Measurements from ENCODE around the gene SF3B5. TPM values are rescaled to one million over a fixed set of nuclear protein-coding genes. Genes with fewer than 3 reads are reported as not detected.

Gene SF3B5
- total RNA-seq, 2 experiments from 2014 or later: 113 to 124 TPM

GRCh38 chr6:144139817-144140216 lies 44.4 kb upstream of the SF3B5 start:
- Histone ChIP-seq H3K27me3 (ENCODE audit: control insufficient read depth in 1 of 2, insufficient read depth in 2 of 2, low read length in 2 of 2) (no peaks in the 10 kb centered on the region), H3K4me3 (ENCODE audit: low read length) (no peak overlapping the region), H3K27ac (ENCODE audit: low read depth in 1 of 2, low read length in 2 of 2) (no peak overlapping the region), H3K36me3 (ENCODE audit: insufficient read depth, low read length) (no peaks in the 10 kb centered on the region), H3K4me1 (ENCODE audit: insufficient read depth, low read length) (no peaks in the 10 kb centered on the region), H3K9me3 (ENCODE audit: control insufficient read depth in 1 of 2, insufficient read depth in 1 of 2, low read length in 2 of 2) (no peaks in the 10 kb centered on the region)
- DNase-seq: no peak
- CTCF ChIA-PET: no interaction called here
- H3K9me3 Mint-ChIP-seq: no peaks in the 10 kb centered on the region
- H3K27ac Mint-ChIP-seq: no peak overlapping the region
- ATAC-seq (ENCODE audit: poor library complexity): no peak
- intact Hi-C loops (cut with DNase I, micrococcal nuclease): no loop called here
- no peak overlapping the region for H3K4me3 Mint-ChIP-seq
- H3K36me3 Mint-ChIP-seq (ENCODE audit: low read depth): no peaks in the 10 kb centered on the region
- H3K27me3 Mint-ChIP-seq: no peaks in the 10 kb centered on the region
- H3K4me1 Mint-ChIP-seq (ENCODE audit: low read depth): no peaks in the 10 kb centered on the region
- TF ChIP-seq, protein P1, sequence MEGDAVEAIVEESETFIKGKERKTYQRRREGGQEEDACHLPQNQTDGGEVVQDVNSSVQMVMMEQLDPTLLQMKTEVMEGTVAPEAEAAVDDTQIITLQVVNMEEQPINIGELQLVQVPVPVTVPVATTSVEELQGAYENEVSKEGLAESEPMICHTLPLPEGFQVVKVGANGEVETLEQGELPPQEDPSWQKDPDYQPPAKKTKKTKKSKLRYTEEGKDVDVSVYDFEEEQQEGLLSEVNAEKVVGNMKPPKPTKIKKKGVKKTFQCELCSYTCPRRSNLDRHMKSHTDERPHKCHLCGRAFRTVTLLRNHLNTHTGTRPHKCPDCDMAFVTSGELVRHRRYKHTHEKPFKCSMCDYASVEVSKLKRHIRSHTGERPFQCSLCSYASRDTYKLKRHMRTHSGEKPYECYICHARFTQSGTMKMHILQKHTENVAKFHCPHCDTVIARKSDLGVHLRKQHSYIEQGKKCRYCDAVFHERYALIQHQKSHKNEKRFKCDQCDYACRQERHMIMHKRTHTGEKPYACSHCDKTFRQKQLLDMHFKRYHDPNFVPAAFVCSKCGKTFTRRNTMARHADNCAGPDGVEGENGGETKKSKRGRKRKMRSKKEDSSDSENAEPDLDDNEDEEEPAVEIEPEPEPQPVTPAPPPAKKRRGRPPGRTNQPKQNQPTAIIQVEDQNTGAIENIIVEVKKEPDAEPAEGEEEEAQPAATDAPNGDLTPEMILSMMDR (IDR thresholded peaks at IDR 0.05): no peak
- POLR2A ChIA-PET: interaction anchor here (4.0 kb wide), 1 partner anchor 11 kb away, joined by 12 read pairs; the partner anchor contains the start of gene STX11

GRCh38 chr6:144138542-144138941 lies 43.2 kb upstream of the SF3B5 start:
- no peaks in the 10 kb centered on the region for H3K36me3 ChIP-seq (ENCODE audit: insufficient read depth, low read length)
- no peaks in the 10 kb centered on the region for H3K4me1 Mint-ChIP-seq (ENCODE audit: low read depth)
- H3K27me3 ChIP-seq (ENCODE audit: control insufficient read depth in 1 of 2, insufficient read depth in 2 of 2, low read length in 2 of 2): no peaks in the 10 kb centered on the region
- CTCF ChIA-PET: interaction anchor here (1.0 kb wide), 1 partner anchor 11 kb away, joined by 3 read pairs; no protein-coding TSS in a partner anchor
- DNase-seq: no peak
- no peaks in the 10 kb centered on the region for H3K9me3 ChIP-seq (ENCODE audit: control insufficient read depth in 1 of 2, insufficient read depth in 1 of 2, low read length in 2 of 2)
- intact Hi-C loops (cut with DNase I, micrococcal nuclease): no loop called here
- no peak overlapping the region for H3K4me3 ChIP-seq (ENCODE audit: low read length)
- POLR2A ChIA-PET: no interaction called here
- no peaks in the 10 kb centered on the region for H3K36me3 Mint-ChIP-seq (ENCODE audit: low read depth)
- no peak overlapping the region for H3K27ac Mint-ChIP-seq
- no peaks in the 10 kb centered on the region for H3K4me1 ChIP-seq (ENCODE audit: insufficient read depth, low read length)
- no peak for ATAC-seq (ENCODE audit: poor library complexity)
- no peaks in the 10 kb centered on the region for H3K9me3 Mint-ChIP-seq
- H3K27me3 Mint-ChIP-seq: no peaks in the 10 kb centered on the region
- no peak overlapping the region for H3K4me3 Mint-ChIP-seq
- H3K27ac ChIP-seq (ENCODE audit: low read depth in 1 of 2, low read length in 2 of 2): no peak overlapping the region
- TF ChIP-seq, protein P1 (IDR thresholded peaks at IDR 0.05): no peak

DNA sequence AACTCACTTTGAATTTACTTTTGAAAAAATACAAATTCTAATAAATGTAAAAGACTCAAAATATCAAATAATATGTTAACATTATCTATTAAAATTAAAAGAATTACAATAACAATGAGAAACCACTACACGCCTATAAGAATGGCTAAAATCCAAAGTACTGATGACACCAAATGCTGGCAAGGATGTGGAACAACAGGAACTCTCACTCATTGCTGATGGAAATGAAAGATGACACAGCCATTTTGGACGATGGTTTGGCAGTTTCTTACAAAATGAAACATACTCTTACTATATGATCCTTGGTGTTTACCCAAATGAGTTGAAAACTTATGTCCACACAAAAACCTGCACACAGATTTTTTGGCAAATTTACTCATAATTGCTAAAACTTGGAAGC lies 39.4 kb upstream of the SF3B5 start:
- Mint-ChIP-seq H3K4me1 (ENCODE audit: low read depth) (peaks cover 6% of the 10 kb centered on the region), H3K36me3 (ENCODE audit: low read depth) (no peaks in the 10 kb centered on the region), H3K27me3 (no peaks in the 10 kb centered on the region), H3K4me3 (no peak overlapping the region), H3K27ac (no peak overlapping the region), H3K9me3 (no peaks in the 10 kb centered on the region)
- H3K27ac ChIP-seq (ENCODE audit: low read depth in 1 of 2, low read length in 2 of 2): no peak overlapping the region
- ChIA-PET POLR2A (no interaction called here), CTCF (no interaction called here)
- peaks cover 4% of the 10 kb centered on the region for H3K4me1 ChIP-seq (ENCODE audit: insufficient read depth, low read length)
- H3K27me3 ChIP-seq (ENCODE audit: control insufficient read depth in 1 of 2, insufficient read depth in 2 of 2, low read length in 2 of 2): no peaks in the 10 kb centered on the region
- no peak overlapping the region for H3K4me3 ChIP-seq (ENCODE audit: low read length)
- ATAC-seq (ENCODE audit: poor library complexity) (no peak), DNase-seq (no peak)
- no peaks in the 10 kb centered on the region for H3K9me3 ChIP-seq (ENCODE audit: control insufficient read depth in 1 of 2, insufficient read depth in 1 of 2, low read length in 2 of 2)
- intact Hi-C loops (cut with DNase I, micrococcal nuclease): no loop called here
- TF ChIP-seq, protein P1 (IDR thresholded peaks at IDR 0.05): no peak
- H3K36me3 ChIP-seq (ENCODE audit: insufficient read depth, low read length): no peaks in the 10 kb centered on the region
